Stimulated activated CD4-positive, alpha-beta T cell treated with anti-CD3 and anti-CD28 coated beads, Interleukin-1b, Interleukin-23, amount 100 ng/mL, for 24 hours (primary cell): Measurements from ENCODE around the gene THAP4.

ENCODE experiments used
- DNase-seq, 4 experiments: peaks; one replicate each; pipeline ENCODE4 v3.0.0-alpha.2; 2020; ENCODE audit warnings: low read depth in 4 of 4, low spot score in 1 of 4

THAP4 gene

GRCh38 chr2:241550616-241551580, 86.1 kb downstream of the THAP4 start:
- no peak for DNase-seq

- DNase-seq = no peak
These were observed 88.5 kb downstream of the THAP4 start for GRCh38 chr2:241548451-241548835.

GRCh38 chr2:241547781-241548450, 89.0 kb downstream of the THAP4 start:
- DNase-seq = no peak

- no peak for DNase-seq
These were observed 90.0 kb downstream of the THAP4 start for GRCh38 chr2:241546771-241547498.

GRCh38 chr2:241545523-241546473, 91.2 kb downstream of the THAP4 start:
- DNase-seq = no peak

- DNase-seq = no peak
These were observed 91.9 kb downstream of the THAP4 start for GRCh38 chr2:241545106-241545505.

GRCh38 chr2:241542278-241542605, 94.7 kb downstream of the THAP4 start:
- DNase-seq = no peak

- DNase-seq = no peak
These were observed 95.2 kb downstream of the THAP4 start for GRCh38 chr2:241541564-241542277.

- peak; percentile 7 to 60 (median 49) for DNase-seq
These were observed 96.0 kb downstream of the THAP4 start for GRCh38 chr2:241540771-241541561.

- DNase-seq = no peak
These were observed 96.6 kb downstream of the THAP4 start for GRCh38 chr2:241540401-241540770.

GRCh38 chr2:241539616-241540374, 97.2 kb downstream of the THAP4 start:
- no peak for DNase-seq

GRCh38 chr2:241538838-241539615, 97.9 kb downstream of the THAP4 start:
- DNase-seq = no peak

- DNase-seq = no peak
These were observed 100.9 kb downstream of the THAP4 start for GRCh38 chr2:241535871-241536655.

- DNase-seq = no peak
These were observed 102.1 kb downstream of the THAP4 start for GRCh38 chr2:241534701-241535375.
